Right lobe of liver (tissue), 6 donors: Measurements from ENCODE around the gene ASB1. TPM values are rescaled to one million over a fixed set of nuclear protein-coding genes. Genes with fewer than 3 reads are reported as not detected.

ENCODE experiments used
- ATAC-seq, 4 donors: fragments of 200-7000 bp; cut with Tn5 transposase; one replicate each; pipeline ENCODE4 v1.9.1; 2020; ENCODE audit warnings: mild to moderate bottlenecking in 4 of 4, moderate library complexity in 4 of 4
- DNase-seq, 3 donors: peaks; one replicate each; pipeline ENCODE4 v3.0.0-alpha.2; 2020
- H3K27ac ChIP-seq, 3 donors: fragments of 200-600 bp; one replicate each; pipeline ENCODE4 v1.8.0; 2022
- H3K27me3 ChIP-seq, 2 donors: fragments of 200-600 bp; one replicate each; pipeline ENCODE4 v1.8.0; 2022
- H3K36me3 ChIP-seq, 4 donors: fragments of 200-600 bp; sonication (generic) in 1 of 4; one replicate each; pipeline versions ENCODE4 v1.5.1 to v1.8.0; 2017 to 2022; ENCODE audit warnings: control low read depth in 1 of 4
- H3K4me1 ChIP-seq, 4 donors: fragments of 200-600 bp; sonication (generic) in 1 of 4; one replicate each; pipeline versions ENCODE4 v1.5.1 to v1.8.0; 2017 to 2022; ENCODE audit warnings: control low read depth in 1 of 4
- H3K4me3 ChIP-seq, 3 donors: fragments of 200-600 bp; one replicate each; pipeline ENCODE4 v1.8.0; 2022
- H3K9me3 ChIP-seq, 4 donors: fragments of 200-600 bp; sonication (generic) in 1 of 4; one replicate each; pipeline versions ENCODE4 v1.5.1 to v1.8.0; 2017 to 2022; ENCODE audit warnings: control low read depth in 1 of 4
- CTCF ChIP-seq, 4 donors: fragments of 200-600 bp in 3 of 4; fragments of 450-650 bp in 1 of 4; IDR thresholded peaks; one replicate each; pipeline versions ENCODE4 v1.5.1 to v1.8.0; 2016 to 2022; ENCODE audit warnings: antibody characterized with exemption in 4 of 4, mild to moderate bottlenecking in 2 of 4
- POLR2A ChIP-seq: fragments of 450-650 bp; IDR thresholded peaks from one replicate; pipeline ENCODE4 v1.6.1; 2017; ENCODE audit warnings: antibody characterized with exemption, mild to moderate bottlenecking
- WGBS: methylation state at CpG from one replicate; pipeline ENCODE4 v1.1.6; 2018; ENCODE audit warnings: low coverage, low lambda C conversion rate; ENCODE audit not compliant: insufficient coverage; ENCODE audit errors: missing lambda C conversion rate; 5-methylcytosine and 5-hydroxymethylcytosine counted together
- intact Hi-C, 2 donors: fragments of 100-400 bp; cut with DNase I; formaldehyde crosslinking; loops; one replicate each; pipeline versions ENCODE4 v1.11.2 to v1.14.1; 2022
- long read RNA-seq: library from polyadenylated mRNA; unstranded; transcript quantifications from one replicate; pipeline ENCODE4 v2.0.0, GENCODE V29; 2019
- total RNA-seq, 6 experiments: library from RNA; depleted of rRNA in 2 of 6; stranded (reverse); fragments of >200 nt in 2 of 6; fragmentation: NEBNext Ultra II Directional in 3 of 6; extraction: Animal tissue kit (Norgen Biotek cat#: 25700) in 3 of 6; gene quantifications; one replicate each; pipeline versions ENCODE4 v1.1.0 to v1.2.4, GENCODE V29; 2016 to 2023
- donor health status: DM: no; HTN: yes; CAD: no.
- donor health status: DM: no; HTN: no; CAD: no.
- donor health status: DM: no; HTN: no; CAD: no.
- donor health status: DM: no; HTN: yes; CAD: no.
- donor health status: DM: no; HTN: yes; CAD: no.

The ASB1 gene
- total RNA-seq: 10 to 100 TPM in 2 of 6 experiments, 1 to 10 TPM in 4; 6.3 to 18.2 (median 8.4) TPM
- long read RNA-seq: 0 reads

GRCh38 chr2:238426568-238427434 lies at the start of gene ASB1:
Gene ASB1 (plus strand): TSS chr2:238426927. CDS start chr2:238427071, 144 bp downstream.
- no peaks in the 10 kb centered on the region for H3K36me3 ChIP-seq
- no peaks in the 10 kb centered on the region for H3K27me3 ChIP-seq
- ATAC-seq (peak; percentile 84 to 90 (median 88)), DNase-seq (peak; percentile 74 to 79 (median 79))
- WGBS: 0% methylated on average over 2 of the region's 104 CpGs
- peak within 1 kb of the TSS; percentile 77 to 94 (median 85) for H3K27ac ChIP-seq
- intact Hi-C loops: no loop called here
- no peak for TF ChIP-seq CTCF (IDR thresholded peaks at IDR 0.05)
- TF ChIP-seq POLR2A: peak; percentile 81
- H3K4me1 ChIP-seq: peaks cover 0 to 17% (median 4%) of the 10 kb centered on the region in 4 donors
- H3K9me3 ChIP-seq: no peaks in the 10 kb centered on the region
- peak within 1 kb of the TSS; percentile 85 to 99 (median 91) for H3K4me3 ChIP-seq

GRCh38 chr2:238378230-238379095 lies 48.3 kb upstream of the ASB1 start:
- no peak overlapping the region for H3K4me3 ChIP-seq
- TF ChIP-seq CTCF (IDR thresholded peaks at IDR 0.05): no peak
- TF ChIP-seq POLR2A: no peak
- H3K27ac ChIP-seq: no peak overlapping the region
- ATAC-seq (no peak), DNase-seq (no peak)
- no peaks in the 10 kb centered on the region for H3K4me1 ChIP-seq
- H3K27me3 ChIP-seq: no peaks in the 10 kb centered on the region
- intact Hi-C loops: no loop called here
- H3K9me3 ChIP-seq: peaks cover 0 to 3% (median 0%) of the 10 kb centered on the region in 4 donors
- WGBS: 91% methylated on average over 4 of the region's 11 CpGs
- H3K36me3 ChIP-seq: no peaks in the 10 kb centered on the region

GRCh38 chr2:238379096-238379810 lies 47.5 kb upstream of the ASB1 start:
- Histone ChIP-seq H3K27ac (no peak overlapping the region), H3K27me3 (no peaks in the 10 kb centered on the region), H3K9me3 (peaks cover 0 to 3% (median 0%) of the 10 kb centered on the region in 4 donors), H3K36me3 (no peaks in the 10 kb centered on the region), H3K4me1 (no peaks in the 10 kb centered on the region), H3K4me3 (no peak overlapping the region)
- WGBS: 65% methylated on average over 8 of the region's 15 CpGs
- DNase-seq: no peak
- intact Hi-C loops: no loop called here
- ATAC-seq: peak in 2 of 4 donors; percentile 18 to 28
- no peak for TF ChIP-seq POLR2A
- no peak for TF ChIP-seq CTCF (IDR thresholded peaks at IDR 0.05)

GRCh38 chr2:238380336-238380735 lies 46.4 kb upstream of the ASB1 start:
- ATAC-seq (no peak), DNase-seq (no peak)
- Histone ChIP-seq H3K9me3 (peaks cover 0 to 3% (median 0%) of the 10 kb centered on the region in 4 donors), H3K4me3 (no peak overlapping the region), H3K27ac (no peak overlapping the region), H3K4me1 (no peaks in the 10 kb centered on the region), H3K36me3 (no peaks in the 10 kb centered on the region), H3K27me3 (no peaks in the 10 kb centered on the region)
- intact Hi-C loops: no loop called here
- TF ChIP-seq POLR2A (no peak), CTCF (IDR thresholded peaks at IDR 0.05) (no peak)
- 73% methylated on average over 1 of the region's 7 CpGs for WGBS
